ENCODE results near the gene INTS11.

Gene INTS11

GRCh38 chr1:1282998-1283397 lies 41.5 kb downstream of the INTS11 start:
- no peak for DNase-seq

GRCh38 chr1:1281533-1282321 lies 42.7 kb downstream of the INTS11 start:
- DNase-seq: no peak

GRCh38 chr1:1280782-1281481 lies 43.5 kb downstream of the INTS11 start:
- no peak for DNase-seq

- DNase-seq: no peak
Observed at GRCh38 chr1:1279028-1279427, 45.4 kb downstream of the INTS11 start.

- no peak for DNase-seq
Observed at GRCh38 chr1:1278620-1279019, 45.8 kb downstream of the INTS11 start.

- DNase-seq: no peak
Observed at GRCh38 chr1:1275836-1276235, 48.6 kb downstream of the INTS11 start.

- DNase-seq: no peak
Observed at GRCh38 chr1:1274931-1275431, 49.5 kb downstream of the INTS11 start.

- DNase-seq: no peak
Observed at GRCh38 chr1:1274299-1274930, 50.0 kb downstream of the INTS11 start.

GRCh38 chr1:1273512-1274298 lies 50.8 kb downstream of the INTS11 start, which contains the start of gene UBE2J2:
UBE2J2 (minus strand) TSS chr1:1273854; CDS start chr1:1267992, 5,862 bp downstream.
- DNase-seq: peak; percentile 83

GRCh38 chr1:1273209-1273511 lies 51.3 kb downstream of the INTS11 start:
- DNase-seq: no peak

- DNase-seq: peak; percentile 57
Observed at GRCh38 chr1:1272341-1273208, 51.9 kb downstream of the INTS11 start.

GRCh38 chr1:1270813-1271212 lies 53.6 kb downstream of the INTS11 start:
- no peak for DNase-seq

- DNase-seq: no peak
Observed at GRCh38 chr1:1268284-1268682, 56.2 kb downstream of the INTS11 start.

GRCh38 chr1:1267488-1268283 lies 56.8 kb downstream of the INTS11 start:
- no peak for DNase-seq

GRCh38 chr1:1264868-1265272 lies 59.6 kb downstream of the INTS11 start:
- DNase-seq: no peak

- DNase-seq: no peak
Observed at GRCh38 chr1:1264026-1264425, 60.4 kb downstream of the INTS11 start.

- no peak for DNase-seq
Observed at GRCh38 chr1:1262758-1263157, 61.7 kb downstream of the INTS11 start.

GRCh38 chr1:1262071-1262470 lies 62.4 kb downstream of the INTS11 start:
- no peak for DNase-seq

All from NCI-H146 (cell line).